ENCODE data around the gene OLFML2B.

DNA sequence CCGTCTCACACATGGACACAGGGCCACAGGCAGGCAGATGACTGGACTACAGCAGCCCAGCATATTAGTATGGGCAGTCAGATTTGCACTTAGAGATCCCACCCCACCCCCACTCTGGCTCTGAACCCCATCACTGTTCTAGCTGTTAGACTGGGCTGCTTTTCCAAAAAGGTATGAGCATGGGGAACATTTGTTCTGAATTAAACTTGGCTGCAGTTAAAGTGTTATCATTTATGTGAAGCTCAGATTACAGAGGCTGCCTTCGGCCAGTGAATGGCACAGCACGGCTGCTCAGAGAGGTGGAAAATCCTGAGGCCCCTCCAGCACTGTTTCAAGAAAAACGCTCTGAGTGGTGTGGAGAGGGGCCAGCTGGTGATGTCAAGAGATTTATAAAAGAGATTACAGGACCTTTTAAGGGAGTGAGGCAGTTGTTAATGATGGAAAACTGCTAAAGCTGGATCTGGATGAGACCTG is 38.9 kb upstream of the OLFML2B start:
- no peak for TF ChIP-seq CTCF (IDR thresholded peaks at IDR 0.05)
- TF ChIP-seq POLR2A (IDR thresholded peaks at IDR 0.05): no peak
- no peak for TF ChIP-seq EP300 (IDR thresholded peaks at IDR 0.05)
